Endothelial cell of umbilical vein (primary cell): ENCODE results near the gene COL13A1. TPM values are rescaled to one million over a fixed set of nuclear protein-coding genes. Genes with fewer than 3 reads are reported as not detected.

Source experiments
- BruUV-seq: library from RNA; stranded (reverse); fragments of 400-500 nt; replicated peaks from 2 replicates; lab custom pipeline; 2021; lab: Mats Ljungman, UMichigan
- CTCF ChIA-PET: fragments of 300-600, 350-600 bp; sonication (Branson Sonifier 250); formaldehyde crosslinking; loops from one replicate; lab custom pipeline; 2021; ENCODE audit warnings: antibody characterized with exemption, inconsistent platforms; lab: Charles Lee
- POLR2A ChIA-PET: fragments of 300-600, 350-600 bp; sonication (Branson Sonifier 250); formaldehyde crosslinking; loops from one replicate; lab custom pipeline; 2021; ENCODE audit warnings: antibody characterized with exemption, inconsistent platforms; lab: Charles Lee
- DNase-seq: peaks from one replicate; pipeline ENCODE4 v3.0.0-alpha.2; 2011; ENCODE audit warnings: low read depth, low spot score
- FAIRE-seq: peaks from 2 replicates; lab custom pipeline; 2011; peaks lifted over from hg19 to GRCh38; lab: Jason Lieb, UNC
- H2AFZ ChIP-seq: 2 replicates; pipeline ENCODE4 v1.6.0; 2012; ENCODE audit warnings: low read depth, low read length, control low read depth, inconsistent platforms
- H3K27ac ChIP-seq: 2 replicates; pipeline ENCODE4 v1.5.1; 2011; ENCODE audit warnings: low read depth, mild to moderate bottlenecking, control low read depth, low read length, moderate library complexity; ENCODE audit not compliant: insufficient read depth
- H3K27me3 ChIP-seq, 2 experiments: 2 replicates each; pipeline versions ENCODE4 v1.6.0 to v1.6.1; 2011; ENCODE audit warnings: low read length in 2 of 2, mixed read lengths in 1 of 2; ENCODE audit not compliant: control insufficient read depth in 2 of 2, insufficient read depth in 2 of 2
- H3K36me3 ChIP-seq, 2 experiments: 2 replicates in 1 of 2; 3 replicates in 1 of 2; pipeline ENCODE4 v1.5.1; 2011; ENCODE audit warnings: low read length in 2 of 2, mild to moderate bottlenecking in 1 of 2, moderate library complexity in 1 of 2; ENCODE audit not compliant: control insufficient read depth in 2 of 2, insufficient read depth in 2 of 2; ENCODE audit errors: extremely low read depth in 1 of 2
- H3K4me1 ChIP-seq: 3 replicates; pipeline ENCODE4 v1.5.1; 2011; ENCODE audit warnings: mild to moderate bottlenecking, low read length; ENCODE audit not compliant: control insufficient read depth, insufficient read depth; ENCODE audit errors: extremely low read depth
- H3K4me2 ChIP-seq: 2 replicates; pipeline ENCODE4 v1.6.1; 2011; ENCODE audit warnings: low read length, control low read depth, mixed read lengths; ENCODE audit not compliant: insufficient read depth
- H3K4me3 ChIP-seq, 3 experiments: fragments of 200-600 bp in 1 of 3; sonication (generic), shearing (Covaris generic) in 1 of 3; replicated peaks in 1 of 3; 2 replicates each; pipeline ENCODE4 v1.5.1; 2011 to 2016; ENCODE audit warnings: control low read depth in 3 of 3, low read length in 3 of 3, mild to moderate bottlenecking in 2 of 3, inconsistent platforms in 1 of 3, low read depth in 1 of 3, moderate library complexity in 1 of 3; ENCODE audit not compliant: insufficient read depth in 1 of 3
- H3K79me2 ChIP-seq: 2 replicates; pipeline ENCODE4 v1.6.0; 2012; ENCODE audit warnings: low read length, inconsistent platforms; ENCODE audit not compliant: control insufficient read depth, insufficient read depth
- H3K9ac ChIP-seq: replicated peaks from 2 replicates; pipeline ENCODE3; 2011; ENCODE audit warnings: low read length, control low read depth; ENCODE audit not compliant: insufficient read depth; ENCODE audit errors: extremely low read depth
- H3K9me1 ChIP-seq: replicated peaks from 3 replicates; pipeline ENCODE4 v1.6.0; 2011; ENCODE audit warnings: mild to moderate bottlenecking, low read length; ENCODE audit not compliant: control insufficient read depth, insufficient read depth; ENCODE audit errors: extremely low read depth
- H3K9me3 ChIP-seq: replicated peaks from 2 replicates; pipeline ENCODE4 v1.5.1; 2012; ENCODE audit warnings: low read length, inconsistent platforms; ENCODE audit not compliant: control insufficient read depth, insufficient read depth
- H4K20me1 ChIP-seq: replicated peaks from 2 replicates; pipeline ENCODE3; 2011; ENCODE audit warnings: mild to moderate bottlenecking, low read length; ENCODE audit not compliant: control insufficient read depth, insufficient read depth; ENCODE audit errors: extremely low read depth
- CTCF ChIP-seq, 2 donors: IDR thresholded peaks; 1 replicate in 1 of 2; 2 replicates in 1 of 2; pipeline ENCODE4 v1.5.1; 2011; ENCODE audit warnings: low read length in 2 of 2, mild to moderate bottlenecking in 2 of 2, moderate library complexity in 2 of 2, control low read depth in 1 of 2, inconsistent platforms in 1 of 2, low read depth in 1 of 2; ENCODE audit not compliant: insufficient read depth in 1 of 2; ENCODE audit errors: extremely low read depth in 1 of 2
- EZH2 ChIP-seq: IDR thresholded peaks from 2 replicates; pipeline ENCODE4 v1.6.1; 2012; ENCODE audit warnings: borderline replicate concordance, low read depth, mild to moderate bottlenecking, moderate library complexity, low read length, inconsistent platforms; ENCODE audit not compliant: severe bottlenecking
- FOS ChIP-seq: IDR thresholded peaks from 2 replicates; pipeline ENCODE4 v1.6.1; 2011; ENCODE audit warnings: mild to moderate bottlenecking, low read length, moderate library complexity, borderline replicate concordance; ENCODE audit not compliant: insufficient read depth
- GATA2 ChIP-seq: IDR thresholded peaks from 2 replicates; pipeline ENCODE4 v1.7.0; 2011; ENCODE audit warnings: low read depth, mild to moderate bottlenecking, moderate library complexity, mixed read lengths, low read length; ENCODE audit not compliant: insufficient read length, insufficient read depth
- JUN ChIP-seq: IDR thresholded peaks from 2 replicates; pipeline ENCODE4 v1.6.1; 2011; ENCODE audit warnings: borderline replicate concordance, low read depth; ENCODE audit not compliant: insufficient read length, insufficient read depth
- MAX ChIP-seq: IDR thresholded peaks from 2 replicates; pipeline ENCODE4 v1.6.1; 2011; ENCODE audit not compliant: insufficient read depth, insufficient read length
- MYC ChIP-seq: IDR thresholded peaks from one replicate; pipeline ENCODE4 v1.6.1; 2011; ENCODE audit warnings: mild to moderate bottlenecking, low read depth, low read length
- POLR2A ChIP-seq: IDR thresholded peaks from 2 replicates; pipeline ENCODE4 v1.6.1; 2012; ENCODE audit warnings: low read depth, mild to moderate bottlenecking, control low read depth, low read length
- POLR2AphosphoS5 ChIP-seq: IDR thresholded peaks from 2 replicates; pipeline ENCODE4 v1.6.1; 2012; ENCODE audit warnings: low read depth, mild to moderate bottlenecking, control low read depth, low read length, moderate library complexity; ENCODE audit not compliant: insufficient read depth
- dilution Hi-C: fragments of 300-500 bp; cut with MboI; formaldehyde crosslinking; loops from one replicate; pipeline ENCODE4 v1.15.0; 2019; ENCODE audit warnings: low sequenced_read_pairs; ENCODE audit not compliant: extremely low pct_ligation_motif_present
- intact Hi-C: fragments of 100-400 bp; cut with micrococcal nuclease; formaldehyde crosslinking; loops from one replicate; pipeline ENCODE4 v1.10.0; 2022
- polyA plus RNA-seq, 4 experiments: library from polyadenylated mRNA; depleted of rRNA in 3 of 4; stranded (reverse) in 3 of 4; unstranded in 1 of 4; fragments of >200 nt; gene quantifications; 2 replicates each; pipeline versions ENCODE4 v1.2.1 to v1.2.3, GENCODE V29; 2011 to 2012; ENCODE audit warnings: missing spikeins in 1 of 4
- total RNA-seq: library from RNA; stranded (reverse); gene quantifications from 2 replicates; pipeline ENCODE4 v1.2.3, GENCODE V29; 2021

Gene COL13A1
- total and polyA plus RNA-seq, 2 donors (not counting 3 experiments of a cell fraction or from before 2014, with no cell fraction given) = 21.4 to 47.5 TPM

GRCh38 chr10:69939481-69939880, 137.8 kb downstream of the COL13A1 start:
- Histone ChIP-seq H3K27me3 (no peaks in the 10 kb centered on the region), H3K36me3 (peaks cover 0 to 1% of the 10 kb centered on the region in 2 experiments), H3K9me3 (no peaks in the 10 kb centered on the region), H3K4me2 (no peak overlapping the region), H3K79me2 (no peaks in the 10 kb centered on the region), H3K9me1 (no peaks in the 10 kb centered on the region), H3K4me1 (no peaks in the 10 kb centered on the region), H3K27ac (no peak overlapping the region), H3K9ac (no peak overlapping the region), H2AFZ (no peak overlapping the region), H4K20me1 (no peaks in the 10 kb centered on the region), H3K4me3 (no peak overlapping the region)
- ChIA-PET POLR2A (no interaction called here), CTCF (interaction anchor here (1.5 to 3.0 kb wide), 3 partner anchors 10 to 25 kb away, joined by 4 to 10 read pairs (median 6); no protein-coding TSS in a partner anchor)
- no peak for TF ChIP-seq MYC
- TF ChIP-seq POLR2A = no peak
- no peak for TF ChIP-seq MAX
- TF ChIP-seq POLR2AphosphoS5 = no peak
- TF ChIP-seq FOS = no peak
- no peak for TF ChIP-seq EZH2
- no TSS peak for BruUV-seq
- DNase-seq (no peak), FAIRE-seq (no peak)
- dilution Hi-C loops (no loop called here), intact Hi-C loops (no loop called here)

- POLR2A ChIA-PET = no interaction called here
- Histone ChIP-seq H3K9me1 (no peaks in the 10 kb centered on the region), H2AFZ (no peak overlapping the region), H3K9me3 (no peaks in the 10 kb centered on the region), H3K4me2 (no peak overlapping the region), H3K36me3 (peaks cover 0 to 1% of the 10 kb centered on the region in 2 experiments), H3K9ac (no peak overlapping the region), H3K27me3 (no peaks in the 10 kb centered on the region), H3K27ac (no peak overlapping the region), H3K4me3 (no peak overlapping the region), H3K79me2 (no peaks in the 10 kb centered on the region), H3K4me1 (no peaks in the 10 kb centered on the region), H4K20me1 (no peaks in the 10 kb centered on the region)
- no peak for DNase-seq
- no TSS peak for BruUV-seq
- TF ChIP-seq CTCF (IDR thresholded peaks at IDR 0.05; ENCODE audit: extremely low read depth in 1 of 2, insufficient read depth in 1 of 2, low read depth in 1 of 2, low read length in 2 of 2) (no peak), POLR2A (no peak), FOS (no peak), EZH2 (no peak), MYC (no peak), JUN (no peak), MAX (no peak), POLR2AphosphoS5 (no peak), GATA2 (no peak)
- no peak for FAIRE-seq
- intact Hi-C loops (no loop called here), dilution Hi-C loops (no loop called here)
- CTCF ChIA-PET = no interaction called here
These were observed 140.0 kb downstream of the COL13A1 start for GRCh38 chr10:69941730-69942129.
